ENCODE measurements around the gene SPTAN1.

Gene SPTAN1

DNA sequence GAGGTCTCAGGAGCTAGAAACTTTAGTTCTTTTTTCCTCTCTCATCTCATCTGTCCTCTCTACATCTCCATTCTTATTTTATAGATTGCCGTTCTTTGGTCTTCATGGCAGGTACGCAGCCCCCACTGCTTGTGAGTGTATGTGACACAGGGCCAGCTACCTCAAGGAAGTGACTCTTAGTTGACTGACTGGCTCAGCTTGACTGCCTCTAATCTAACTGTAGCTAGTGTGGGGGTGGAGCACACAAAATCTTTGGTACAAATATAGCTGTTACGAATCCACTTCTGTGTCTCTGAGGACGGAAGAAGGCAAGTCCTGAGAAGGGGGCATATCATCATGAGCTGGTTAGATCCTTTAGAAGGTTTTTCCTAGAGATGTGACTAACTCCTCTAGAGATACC, 19.8 kb upstream of the SPTAN1 start:
- no peaks in the 10 kb centered on the region for H3K4me1 ChIP-seq (ENCODE audit: low read length)
- H3K27ac ChIP-seq (ENCODE audit: low read length) = no peak overlapping the region
- H3K9ac ChIP-seq (ENCODE audit: low read length) = no peak overlapping the region
- no peaks in the 10 kb centered on the region for H3K36me3 ChIP-seq (replicated peaks; ENCODE audit: insufficient read depth, low read length)
- no peaks in the 10 kb centered on the region for H3K79me2 ChIP-seq (ENCODE audit: low read length)
- H4K20me1 ChIP-seq (ENCODE audit: insufficient read depth, low read length) = no peaks in the 10 kb centered on the region
- DNase-seq = no peak
- no peaks in the 10 kb centered on the region for H3K27me3 ChIP-seq (replicated peaks; ENCODE audit: insufficient read depth, low read length)
- TF ChIP-seq EZH2phosphoT487 (IDR thresholded peaks at IDR 0.05; ENCODE audit: low read length) = no peak
- TF ChIP-seq, protein P1, sequence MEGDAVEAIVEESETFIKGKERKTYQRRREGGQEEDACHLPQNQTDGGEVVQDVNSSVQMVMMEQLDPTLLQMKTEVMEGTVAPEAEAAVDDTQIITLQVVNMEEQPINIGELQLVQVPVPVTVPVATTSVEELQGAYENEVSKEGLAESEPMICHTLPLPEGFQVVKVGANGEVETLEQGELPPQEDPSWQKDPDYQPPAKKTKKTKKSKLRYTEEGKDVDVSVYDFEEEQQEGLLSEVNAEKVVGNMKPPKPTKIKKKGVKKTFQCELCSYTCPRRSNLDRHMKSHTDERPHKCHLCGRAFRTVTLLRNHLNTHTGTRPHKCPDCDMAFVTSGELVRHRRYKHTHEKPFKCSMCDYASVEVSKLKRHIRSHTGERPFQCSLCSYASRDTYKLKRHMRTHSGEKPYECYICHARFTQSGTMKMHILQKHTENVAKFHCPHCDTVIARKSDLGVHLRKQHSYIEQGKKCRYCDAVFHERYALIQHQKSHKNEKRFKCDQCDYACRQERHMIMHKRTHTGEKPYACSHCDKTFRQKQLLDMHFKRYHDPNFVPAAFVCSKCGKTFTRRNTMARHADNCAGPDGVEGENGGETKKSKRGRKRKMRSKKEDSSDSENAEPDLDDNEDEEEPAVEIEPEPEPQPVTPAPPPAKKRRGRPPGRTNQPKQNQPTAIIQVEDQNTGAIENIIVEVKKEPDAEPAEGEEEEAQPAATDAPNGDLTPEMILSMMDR (IDR thresholded peaks at IDR 0.05; ENCODE audit: low read length) = no peak
- no peak for TF ChIP-seq EZH2 (optimal IDR thresholded peaks at IDR 0.05; ENCODE audit: low read depth, low read length)
- H2AFZ ChIP-seq (ENCODE audit: low read length) = no peak overlapping the region
- H3K9me3 ChIP-seq (replicated peaks; ENCODE audit: insufficient read depth, low read length) = no peaks in the 10 kb centered on the region
- H3F3A ChIP-seq (ENCODE audit: insufficient read depth, low read length) = no peaks in the 10 kb centered on the region
- no peaks in the 10 kb centered on the region for H3K9me2 ChIP-seq (replicated peaks; ENCODE audit: insufficient read depth, low read length)
- H3K4me3 ChIP-seq (ENCODE audit: low read length) = no peak overlapping the region
- H3K4me2 ChIP-seq (ENCODE audit: low read depth, low read length) = no peak overlapping the region

DNA sequence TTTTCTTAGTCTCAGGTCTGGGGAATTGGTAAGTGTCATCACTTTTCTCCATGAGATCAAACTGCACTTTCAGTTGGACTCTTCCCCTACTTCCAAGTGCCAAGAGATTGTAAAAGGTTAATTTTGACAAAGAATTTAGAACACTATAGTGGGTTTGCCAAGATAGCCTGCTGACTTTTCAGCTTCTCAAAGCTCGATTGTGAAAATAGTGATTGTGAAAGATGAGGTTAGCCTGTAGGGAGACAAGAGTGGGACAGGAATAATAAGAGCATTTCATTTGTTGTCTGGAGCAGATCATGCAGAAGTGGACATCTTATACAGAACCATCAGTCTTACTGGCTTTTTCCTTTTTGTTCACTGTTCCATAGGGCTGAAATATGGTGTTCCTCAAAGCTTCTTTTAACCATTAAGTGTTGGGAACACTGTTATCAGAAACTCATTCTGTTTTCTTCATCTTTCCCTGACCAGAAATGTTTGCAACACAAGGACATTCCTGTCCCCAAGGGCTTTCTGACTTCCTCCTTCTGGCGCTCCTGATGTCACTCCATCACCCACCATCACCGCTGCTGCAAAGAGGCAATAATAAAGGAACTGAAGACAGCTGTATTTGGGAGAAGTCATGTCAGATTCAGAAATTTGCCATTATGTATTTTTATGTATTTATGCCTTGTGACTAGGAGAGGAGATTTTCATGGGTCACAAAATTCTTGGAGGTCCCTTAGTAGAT, 11.6 kb upstream of the SPTAN1 start:
- no peak for DNase-seq
- H3K4me2 ChIP-seq (ENCODE audit: low read depth, low read length) = no peak overlapping the region
- peaks cover 3% of the 10 kb centered on the region; the same call in 1 of the 2 replicates for H3K36me3 ChIP-seq (replicated peaks; ENCODE audit: insufficient read depth, low read length)

DNA sequence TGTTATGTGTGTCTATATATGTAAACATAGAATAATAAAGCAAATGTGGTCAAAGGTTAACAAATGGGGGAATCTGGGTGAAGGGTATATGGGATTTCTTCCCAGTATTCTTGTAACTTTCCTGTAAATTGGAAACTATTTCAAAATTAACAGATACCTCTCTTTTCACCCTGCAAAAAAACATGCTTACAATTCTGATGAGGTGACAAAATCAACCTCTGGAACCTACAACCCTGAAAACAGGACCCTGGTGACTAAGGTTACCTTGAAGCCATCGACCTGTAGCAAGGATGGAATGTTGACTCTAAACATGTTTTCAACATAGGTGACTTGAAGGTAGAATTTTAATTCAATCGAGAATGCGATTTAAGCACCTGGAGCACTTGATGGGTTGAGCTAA, 5.9 kb upstream of the SPTAN1 start:
- no peak for DNase-seq

More for the DNA sequence above, 11.6 kb upstream of the SPTAN1 start:
- TF ChIP-seq EZH2 (optimal IDR thresholded peaks at IDR 0.05; ENCODE audit: low read depth, low read length) (no peak), EZH2phosphoT487 (IDR thresholded peaks at IDR 0.05; ENCODE audit: low read length) (no peak)
- TF ChIP-seq, protein P1 (IDR thresholded peaks at IDR 0.05; ENCODE audit: low read length) = no peak
- H3K9ac ChIP-seq (ENCODE audit: low read length) = no peak overlapping the region
- H2AFZ ChIP-seq (ENCODE audit: low read length) = no peak overlapping the region
- no peak overlapping the region for H3K27ac ChIP-seq (ENCODE audit: low read length)
- H3K9me3 ChIP-seq (replicated peaks; ENCODE audit: insufficient read depth, low read length) = no peaks in the 10 kb centered on the region
- no peaks in the 10 kb centered on the region for H3F3A ChIP-seq (ENCODE audit: insufficient read depth, low read length)
- H4K20me1 ChIP-seq (ENCODE audit: insufficient read depth, low read length) = no peaks in the 10 kb centered on the region
- no peaks in the 10 kb centered on the region for H3K4me1 ChIP-seq (ENCODE audit: low read length)
- H3K27me3 ChIP-seq (replicated peaks; ENCODE audit: insufficient read depth, low read length) = no peaks in the 10 kb centered on the region
- H3K9me2 ChIP-seq (replicated peaks; ENCODE audit: insufficient read depth, low read length) = no peaks in the 10 kb centered on the region
- no peak overlapping the region for H3K4me3 ChIP-seq (ENCODE audit: low read length)
- no peaks in the 10 kb centered on the region for H3K79me2 ChIP-seq (ENCODE audit: low read length)

More for the DNA sequence above, 5.9 kb upstream of the SPTAN1 start:
- Histone ChIP-seq H4K20me1 (ENCODE audit: insufficient read depth, low read length) (no peaks in the 10 kb centered on the region), H3K27ac (ENCODE audit: low read length) (no peak overlapping the region), H3K9me2 (replicated peaks; ENCODE audit: insufficient read depth, low read length) (no peaks in the 10 kb centered on the region), H3K36me3 (replicated peaks; ENCODE audit: insufficient read depth, low read length) (no peaks in the 10 kb centered on the region), H3K9ac (ENCODE audit: low read length) (no peak overlapping the region), H3K4me3 (ENCODE audit: low read length) (no peak overlapping the region), H3K27me3 (replicated peaks; ENCODE audit: insufficient read depth, low read length) (no peaks in the 10 kb centered on the region), H2AFZ (ENCODE audit: low read length) (no peak overlapping the region), H3K9me3 (replicated peaks; ENCODE audit: insufficient read depth, low read length) (no peaks in the 10 kb centered on the region), H3K4me2 (ENCODE audit: low read depth, low read length) (no peak overlapping the region), H3F3A (ENCODE audit: insufficient read depth, low read length) (0 out of 2 replicates have a peak, but pooled peaks cover 7% of the 10 kb centered on the region), H3K79me2 (ENCODE audit: low read length) (no peaks in the 10 kb centered on the region), H3K4me1 (ENCODE audit: low read length) (peaks cover 5% of the 10 kb centered on the region; the same call in 1 of the 2 replicates)
- TF ChIP-seq, protein P1 (IDR thresholded peaks at IDR 0.05; ENCODE audit: low read length) = no peak
- TF ChIP-seq EZH2phosphoT487 (IDR thresholded peaks at IDR 0.05; ENCODE audit: low read length) (no peak), EZH2 (optimal IDR thresholded peaks at IDR 0.05; ENCODE audit: low read depth, low read length) (no peak)
